PFSK-1 (cell line): ENCODE results near the gene MORN5.

Experiments
- POLR2AphosphoS5 ChIP-seq: IDR thresholded peaks from 2 replicates; pipeline ENCODE4 v1.6.1; 2012; ENCODE audit warnings: low read depth, mild to moderate bottlenecking, control low read depth, low read length, moderate library complexity
- TAF1 ChIP-seq: IDR thresholded peaks from 2 replicates; pipeline ENCODE4 v1.6.1; 2012; ENCODE audit warnings: low read length, control low read depth, borderline replicate concordance; ENCODE audit not compliant: insufficient read depth

GRCh38 chr9:122225312-122226141 is 65.8 kb downstream of the MORN5 start:
- TF ChIP-seq POLR2AphosphoS5 (no peak), TAF1 (no peak)
